Astrocyte of the hippocampus (primary cell): ENCODE measurements around the gene DLX4.

Source experiments
- DNase-seq: peaks from one replicate; pipeline ENCODE4 v3.0.0; 2011; ENCODE audit warnings: low read depth, low spot score

The DLX4 gene

DNA sequence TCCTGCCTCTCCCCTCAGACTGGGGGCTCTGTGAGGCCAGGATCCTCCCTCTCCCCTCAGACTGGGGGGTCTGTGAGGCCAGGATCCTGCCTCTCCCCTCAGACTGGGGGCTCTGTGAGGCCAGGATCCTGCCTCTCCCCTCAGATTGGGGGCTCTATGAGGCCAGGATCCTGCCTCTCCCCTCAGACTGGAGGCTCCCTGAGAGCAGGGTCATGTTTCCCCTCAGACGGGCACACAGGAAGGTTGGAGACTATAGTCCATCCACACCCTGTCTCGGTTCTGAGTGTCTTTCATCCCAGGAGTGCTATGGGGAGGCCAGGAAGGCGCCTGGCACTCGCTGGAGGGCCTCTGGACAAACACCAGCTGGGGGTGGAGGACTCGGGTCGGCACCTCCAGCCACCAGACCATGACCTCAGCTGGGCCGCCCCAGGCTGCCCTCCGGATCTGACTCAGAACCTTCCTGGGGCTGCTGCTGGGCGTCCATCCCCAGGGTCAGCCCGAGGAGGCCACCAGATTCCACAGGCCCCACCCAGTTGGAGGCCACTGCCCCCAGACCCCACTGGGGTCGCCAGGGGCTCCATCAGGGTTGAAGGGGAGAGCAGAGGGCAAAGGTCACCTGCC is 21.9 kb upstream of the DLX4 start:
- DNase-seq = no peak

DNA sequence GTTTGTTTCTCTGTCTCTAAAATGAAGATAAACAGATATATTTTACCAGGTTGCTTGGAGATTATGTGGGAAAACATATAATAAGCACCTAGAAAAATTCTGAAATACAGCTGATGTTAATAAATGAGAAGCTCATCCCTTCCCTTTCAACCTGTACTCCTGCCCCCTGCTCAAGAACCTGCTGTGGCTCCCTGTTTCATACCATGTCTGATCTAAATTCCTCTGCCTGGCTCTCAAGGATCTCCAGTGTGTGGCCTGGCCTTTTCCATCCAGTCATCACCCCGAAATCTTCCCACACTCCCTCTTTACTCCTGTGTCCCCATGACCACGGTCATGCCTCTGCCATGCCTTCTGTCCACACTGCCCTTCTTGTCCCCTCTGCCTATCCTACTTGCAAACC is 19.4 kb upstream of the DLX4 start:
- no peak for DNase-seq

DNA sequence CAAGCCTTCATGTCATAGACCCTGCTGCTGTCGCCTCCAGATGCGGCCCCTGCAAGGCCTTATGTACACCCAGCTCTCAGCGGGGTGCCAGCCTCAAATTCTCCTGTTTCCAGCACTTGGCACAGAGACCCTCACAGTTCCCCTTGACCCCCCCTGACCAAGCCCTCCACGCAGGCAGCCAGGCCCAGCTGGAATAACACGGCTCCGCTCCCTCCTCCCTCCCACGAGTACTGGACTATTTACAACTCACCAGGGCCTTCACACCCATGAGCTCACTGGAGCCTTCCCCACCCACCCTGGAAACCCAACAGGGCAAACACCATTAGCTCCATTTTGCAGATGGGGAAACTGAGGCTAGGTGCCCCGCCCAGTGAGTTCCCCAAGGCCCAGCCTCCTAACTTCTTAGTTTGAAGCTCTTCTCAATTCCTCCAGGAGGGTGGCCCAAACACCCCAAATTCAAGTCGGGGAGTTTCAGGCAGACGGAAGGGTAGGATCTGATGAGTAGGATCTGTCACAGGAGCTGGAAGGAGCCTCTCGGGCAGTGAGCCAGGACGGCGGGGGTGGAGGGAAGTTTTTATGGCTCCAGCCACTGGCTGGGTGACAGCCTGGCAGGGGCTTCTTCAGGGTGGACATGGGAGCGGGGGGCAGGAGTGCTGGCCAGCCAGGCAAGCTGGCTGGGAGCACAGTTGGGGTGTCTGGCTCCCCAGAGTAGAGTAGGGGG is 17.5 kb upstream of the DLX4 start:
- DNase-seq = no peak

DNA sequence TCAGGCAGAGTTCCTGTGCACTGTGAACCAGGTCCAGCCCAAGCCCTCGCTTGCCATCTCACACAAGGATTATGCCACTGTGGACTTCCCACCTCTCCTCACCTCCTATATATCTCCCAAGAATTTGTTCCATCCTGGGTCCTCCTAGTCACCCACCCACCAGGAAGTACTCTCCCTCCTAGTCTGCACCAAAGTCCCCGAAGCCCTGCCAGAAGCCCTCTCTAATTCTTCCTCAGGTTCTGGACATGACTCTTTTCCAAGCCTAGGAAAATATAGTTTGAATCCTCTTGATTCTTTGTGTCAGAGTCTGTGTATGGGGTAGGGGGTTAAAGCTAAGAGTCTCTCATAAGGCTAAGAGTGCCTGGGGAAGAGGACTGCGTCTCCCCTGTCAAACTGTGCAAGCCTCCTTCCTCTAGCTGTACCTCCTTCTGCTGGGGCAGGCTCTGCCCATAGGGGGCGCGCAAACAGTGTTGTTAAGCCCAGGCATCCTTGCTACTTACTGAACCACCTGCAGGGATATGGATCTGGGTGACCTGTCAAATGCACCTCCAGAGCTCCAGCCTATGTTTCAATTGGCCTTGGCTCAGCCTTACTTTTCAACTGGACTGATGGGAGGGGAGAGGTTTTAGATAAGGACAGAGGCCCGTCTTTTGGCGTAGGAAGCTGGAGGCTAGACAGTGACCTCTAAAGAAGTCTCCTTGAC is 16.6 kb upstream of the DLX4 start:
- DNase-seq = peak; percentile 82

DNA sequence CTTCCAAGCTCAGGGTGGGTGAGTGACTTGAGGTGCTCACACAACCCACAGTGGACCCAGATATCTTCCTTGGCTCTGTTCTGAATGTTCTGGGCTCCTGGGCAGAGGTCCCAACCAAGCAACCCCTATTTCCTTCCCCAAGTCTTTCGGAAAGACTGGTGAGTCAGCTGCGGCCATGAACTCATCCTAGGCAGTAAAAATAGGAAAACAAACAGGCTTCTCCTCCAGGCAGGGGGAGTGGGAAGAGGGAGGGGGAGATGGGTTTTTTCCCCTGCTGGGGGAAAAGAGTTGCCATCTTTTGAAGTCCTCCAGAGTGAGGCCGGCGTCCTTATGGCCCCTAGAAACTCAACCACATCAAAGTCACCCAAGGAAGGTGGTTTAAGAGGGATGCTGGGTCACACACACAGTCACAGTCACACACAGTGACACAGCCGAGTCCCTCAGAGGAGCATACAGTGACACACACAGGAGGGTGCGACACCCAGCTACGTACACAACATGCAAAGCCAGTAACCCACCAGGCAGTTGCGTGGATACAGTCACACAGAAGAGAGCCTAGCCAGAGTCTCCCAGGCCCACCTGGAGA is 16.0 kb upstream of the DLX4 start:
- DNase-seq = peak; percentile 60

DNA sequence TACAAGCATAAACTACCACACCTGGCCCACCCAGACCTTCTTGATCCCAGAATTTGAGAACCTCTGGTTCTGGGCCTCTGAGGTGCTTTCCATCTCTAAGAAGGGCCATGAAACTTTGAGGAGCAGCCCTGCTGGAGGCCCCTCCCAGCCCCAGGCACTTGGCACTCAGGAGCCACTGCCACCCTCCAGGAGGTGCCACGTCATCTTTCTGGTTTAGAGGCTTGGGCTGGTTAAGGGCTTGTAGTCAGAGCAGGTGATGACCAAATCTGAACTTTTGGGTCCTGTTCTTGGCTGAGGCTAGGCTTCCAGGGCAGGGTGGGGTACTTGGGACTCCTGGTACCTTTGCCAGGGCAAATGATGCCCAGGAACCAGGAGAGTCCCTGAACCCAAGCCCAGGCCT is 13.8 kb upstream of the DLX4 start:
- DNase-seq = no peak

DNA sequence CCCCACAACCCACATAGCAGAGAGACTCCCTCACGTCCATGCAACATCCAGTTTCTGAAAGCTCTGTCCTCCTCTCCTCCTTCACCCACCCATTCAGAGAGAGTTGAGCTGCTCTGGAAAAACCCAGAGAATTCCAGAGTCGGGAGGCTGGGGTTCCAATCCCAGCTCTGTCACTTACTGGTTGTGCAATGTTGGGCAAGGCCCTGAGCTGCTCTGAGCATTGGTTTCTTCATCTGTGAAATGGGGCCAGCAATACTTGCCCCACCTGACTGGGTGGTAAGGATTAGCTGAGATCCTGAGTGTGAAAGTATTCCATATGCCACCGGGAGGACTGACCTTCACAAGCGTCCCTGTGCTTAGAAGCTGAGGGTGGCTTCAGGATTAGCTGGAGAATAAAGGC is 12.2 kb upstream of the DLX4 start:
- DNase-seq = no peak

DNA sequence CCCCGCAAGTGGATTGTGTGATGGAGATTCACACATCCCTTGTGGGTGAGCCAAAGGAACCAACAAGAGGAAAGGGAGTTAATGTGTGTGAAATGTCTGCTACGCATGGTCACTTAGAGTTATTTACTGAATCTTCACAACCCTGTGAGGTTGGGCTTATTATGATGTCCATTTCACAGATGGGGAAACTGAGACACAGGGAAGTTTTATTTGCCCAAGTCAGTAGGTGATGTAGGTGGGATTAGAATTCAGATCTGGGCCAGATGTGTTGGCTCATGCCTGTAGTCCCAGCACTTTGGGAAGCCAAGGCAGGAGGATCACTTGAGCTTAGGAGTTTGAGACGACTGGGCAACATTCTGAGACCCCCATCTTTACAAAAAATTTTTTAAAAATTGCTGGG is 11.6 kb upstream of the DLX4 start:
- no peak for DNase-seq

DNA sequence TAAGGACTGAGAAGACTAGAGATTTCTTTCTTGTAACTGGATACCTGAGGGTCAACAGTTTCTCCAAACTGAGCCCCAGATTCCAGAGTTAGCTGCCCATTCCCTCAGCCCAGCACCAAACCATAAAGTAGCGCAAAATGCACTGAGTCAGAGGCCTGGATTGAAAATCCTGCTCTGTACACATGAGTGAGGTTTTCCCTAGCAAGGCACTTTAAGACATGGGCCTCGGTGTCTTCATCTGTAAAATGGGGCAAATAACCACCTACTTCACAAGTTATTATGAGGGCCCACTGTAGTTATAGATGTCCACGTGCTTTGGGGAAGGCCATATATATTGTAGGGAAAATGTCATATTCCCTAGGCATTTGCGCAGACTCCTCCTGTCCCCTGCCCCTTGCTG is 10.3 kb upstream of the DLX4 start:
- no peak for DNase-seq

DNA sequence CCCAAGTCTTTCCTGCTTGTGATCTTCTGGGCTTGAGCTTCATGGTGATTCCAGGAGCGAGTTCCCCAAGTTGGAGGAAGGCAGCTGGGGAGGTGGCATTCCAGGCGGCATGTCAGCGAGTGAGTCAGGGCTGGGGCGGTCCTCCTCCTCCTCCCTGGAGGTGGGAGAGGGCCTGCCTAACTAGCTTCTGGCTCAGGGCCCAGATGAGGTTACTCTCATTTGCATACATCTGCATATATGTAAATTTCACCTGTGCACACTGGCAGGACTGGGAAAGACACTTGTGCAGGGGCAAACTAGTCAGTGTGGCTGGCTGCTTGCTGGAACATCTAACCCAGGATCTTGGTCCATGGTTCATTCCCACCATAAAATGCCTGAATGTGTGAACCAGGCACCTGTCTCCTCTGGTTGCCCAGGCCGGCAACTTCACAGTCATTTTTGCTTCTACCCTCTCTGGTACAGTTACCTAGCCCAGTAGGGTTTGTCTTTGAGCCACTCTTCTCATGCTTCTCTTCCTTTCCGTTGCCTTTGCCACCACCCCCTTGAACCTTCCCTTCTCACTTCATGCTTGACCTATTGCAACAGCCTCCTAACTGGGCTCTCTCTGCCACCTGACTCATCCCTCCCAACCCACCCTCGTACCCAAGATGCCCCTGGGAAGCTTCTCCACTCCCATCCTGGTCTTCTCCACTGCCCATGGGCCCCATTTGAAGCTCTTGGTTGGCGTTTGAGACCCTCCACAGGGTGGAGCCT is 9.6 kb upstream of the DLX4 start:
- DNase-seq = peak; percentile 81

DNA sequence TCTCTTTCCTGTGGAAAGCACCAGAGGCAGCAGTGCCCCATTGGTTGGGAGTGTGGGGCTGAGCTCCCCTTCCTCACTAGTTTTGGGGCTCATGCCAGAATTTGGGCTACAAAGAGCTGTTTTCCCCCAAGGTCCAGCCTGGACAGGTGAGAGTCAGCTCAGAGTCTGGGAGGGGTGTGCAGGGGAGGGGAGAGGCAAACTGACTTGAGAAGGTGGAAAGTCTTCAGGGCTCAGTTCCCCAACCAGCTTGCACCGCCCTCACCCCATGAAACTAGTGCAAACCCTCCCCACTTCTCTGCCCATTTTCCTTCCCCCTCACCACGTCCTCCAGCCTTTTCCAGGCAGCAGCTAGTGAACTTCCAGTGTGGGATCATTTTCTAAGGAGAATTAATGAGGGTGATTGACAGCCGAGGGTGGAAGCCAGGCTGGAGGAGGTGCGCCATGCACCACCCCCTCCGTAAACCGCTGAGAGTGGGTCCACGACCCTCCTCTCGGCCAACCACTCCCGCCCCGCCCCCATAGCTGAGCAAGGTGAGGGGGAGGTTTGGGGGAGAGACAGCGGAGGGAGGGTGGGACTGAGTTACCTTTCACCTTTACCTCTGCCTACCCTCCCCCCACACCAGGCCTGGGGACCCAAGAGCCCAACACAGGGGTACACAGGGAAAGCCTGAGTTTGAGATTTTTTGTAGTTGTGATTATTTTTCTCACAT is 6.2 kb upstream of the DLX4 start:
- no peak for DNase-seq

DNA sequence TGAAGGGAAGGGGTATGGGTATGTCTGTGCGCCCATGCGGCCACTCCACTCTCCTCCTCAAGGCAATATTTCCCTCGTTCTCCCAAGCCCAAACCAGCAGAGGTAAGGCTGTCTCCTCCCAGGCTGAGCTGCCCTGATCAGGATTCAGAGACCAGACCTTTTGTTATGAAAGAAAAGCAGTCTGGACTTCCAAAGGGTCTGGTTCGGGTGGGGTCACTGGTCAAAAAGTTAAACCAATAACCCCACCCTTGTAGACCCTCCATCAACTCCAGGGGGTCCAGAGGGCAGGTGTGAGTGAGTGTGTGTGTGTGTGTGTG is 5.7 kb upstream of the DLX4 start:
- DNase-seq = no peak

DNA sequence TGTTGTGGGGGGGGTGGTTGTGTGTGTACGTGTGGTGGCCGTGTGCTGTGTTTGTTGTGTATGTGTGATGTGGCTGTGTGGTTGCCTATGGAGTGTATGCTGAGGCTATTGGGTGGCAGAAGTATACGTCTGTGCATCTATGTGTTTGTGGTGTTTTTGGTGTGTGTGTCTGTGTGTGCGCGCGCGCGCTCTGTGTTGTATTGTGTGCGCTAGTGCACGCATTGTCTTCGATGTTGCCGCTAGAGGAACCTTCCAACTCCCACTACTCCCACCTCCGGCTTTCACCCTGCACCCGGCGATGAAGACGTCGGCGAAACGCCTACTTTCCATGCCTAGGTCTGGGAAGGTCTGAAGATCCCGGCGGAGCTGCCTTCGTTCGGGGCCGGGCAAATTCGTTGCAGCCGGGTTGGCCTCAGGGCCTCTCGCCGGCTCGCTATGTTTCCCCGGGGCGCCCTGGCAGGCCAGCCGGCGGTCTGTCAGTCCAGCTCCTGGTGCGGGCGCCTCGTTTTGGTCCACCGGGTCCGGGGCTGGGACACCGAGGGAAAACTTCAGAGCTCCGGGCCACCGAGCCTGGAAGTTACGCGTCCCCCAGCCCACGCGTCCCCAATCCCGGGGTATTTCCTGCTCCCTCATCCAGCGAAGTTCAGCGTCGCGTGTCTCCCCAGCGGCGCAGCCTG is 5.2 kb upstream of the DLX4 start:
- DNase-seq = peak; percentile 44

DNA sequence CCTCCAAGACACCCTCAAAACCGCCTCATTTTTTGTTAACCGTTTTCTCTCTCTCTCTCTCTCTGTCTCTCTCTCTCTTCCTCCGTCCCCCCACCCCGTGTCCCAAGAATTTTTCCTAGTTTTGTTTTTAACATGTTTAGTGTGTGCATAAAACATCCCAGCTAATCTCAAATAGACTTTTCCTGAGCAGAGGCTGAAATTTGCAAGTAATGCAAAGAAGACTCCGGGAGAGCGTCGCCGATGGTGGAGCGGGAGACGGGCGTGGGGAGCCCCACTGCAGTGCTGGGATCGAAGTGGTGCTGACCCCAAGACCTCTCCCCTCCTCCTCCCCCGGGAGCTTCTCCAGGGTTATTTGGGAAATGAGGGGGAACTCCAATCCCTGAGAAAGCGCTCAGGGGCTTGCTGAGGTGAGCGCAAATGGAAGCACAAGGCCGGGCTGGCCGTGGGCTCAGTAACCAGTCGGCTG is 4.7 kb upstream of the DLX4 start:
- no peak for DNase-seq

DNA sequence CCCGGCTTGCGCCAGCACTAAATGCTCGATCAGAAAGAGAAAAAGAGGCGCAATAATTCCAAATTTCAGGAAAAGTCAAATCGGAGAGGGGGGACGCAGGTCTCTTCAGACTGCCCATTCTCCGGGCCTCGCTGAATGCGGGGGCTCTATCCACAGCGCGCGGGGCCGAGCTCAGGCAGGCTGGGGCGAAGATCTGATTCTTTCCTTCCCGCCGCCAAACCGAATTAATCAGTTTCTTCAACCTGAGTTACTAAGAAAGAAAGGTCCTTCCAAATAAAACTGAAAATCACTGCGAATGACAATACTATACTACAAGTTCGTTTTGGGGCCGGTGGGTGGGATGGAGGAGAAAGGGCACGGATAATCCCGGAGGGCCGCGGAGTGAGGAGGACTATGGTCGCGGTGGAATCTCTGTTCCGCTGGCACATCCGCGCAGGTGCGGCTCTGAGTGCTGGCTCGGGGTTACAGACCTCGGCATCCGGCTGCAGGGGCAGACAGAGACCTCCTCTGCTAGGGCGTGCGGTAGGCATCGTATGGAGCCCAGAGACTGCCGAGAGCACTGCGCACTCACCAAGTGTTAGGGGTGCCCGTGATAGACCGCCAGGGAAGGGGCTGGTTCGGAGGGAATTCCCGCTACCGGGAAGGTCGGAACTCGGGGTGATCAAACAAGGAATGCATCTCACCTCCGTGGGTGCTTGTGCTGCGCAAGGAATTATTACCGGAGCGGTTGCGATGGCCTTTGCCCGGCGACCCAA is 4.0 kb upstream of the DLX4 start:
- no peak for DNase-seq

DNA sequence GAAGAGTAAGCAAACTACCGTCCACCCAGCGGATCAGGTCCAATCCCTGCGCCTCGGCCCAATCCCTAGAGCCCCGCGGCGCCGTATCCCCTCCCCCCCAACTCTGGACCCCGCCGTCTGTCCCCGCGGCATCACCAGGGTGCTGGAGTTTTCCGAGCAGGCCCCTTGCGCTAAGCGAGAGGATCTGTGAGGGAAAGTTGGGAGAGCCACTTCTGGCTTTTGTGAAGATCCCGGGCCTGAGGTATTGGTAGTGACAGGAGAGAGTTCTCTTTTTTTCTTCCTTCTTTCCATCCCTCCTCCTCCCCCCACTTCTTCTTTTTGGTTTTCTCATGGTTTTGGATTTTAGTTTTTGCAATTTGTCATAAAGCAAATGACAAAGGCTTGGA is 3.5 kb upstream of the DLX4 start:
- DNase-seq = no peak

DNA sequence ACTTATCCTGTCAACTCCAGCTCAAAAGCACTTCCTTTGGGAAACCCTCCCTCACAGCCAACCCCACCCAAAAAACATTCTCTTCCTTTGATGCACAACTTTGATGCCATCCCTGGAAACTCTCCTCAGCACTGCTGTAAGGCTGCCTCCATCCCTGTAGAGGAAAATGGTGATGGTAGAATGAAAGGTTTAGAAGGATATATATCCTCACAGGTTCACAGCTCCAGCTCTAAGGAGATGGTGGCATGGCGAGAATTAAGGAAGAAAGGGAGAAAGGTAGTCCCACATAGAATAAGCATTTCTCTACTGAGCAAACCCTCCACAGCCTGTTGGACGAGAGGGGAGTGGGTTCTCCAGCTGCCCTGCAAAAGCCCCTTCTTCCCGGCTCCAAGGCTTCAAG is 2.2 kb upstream of the DLX4 start:
- DNase-seq = no peak

DNA sequence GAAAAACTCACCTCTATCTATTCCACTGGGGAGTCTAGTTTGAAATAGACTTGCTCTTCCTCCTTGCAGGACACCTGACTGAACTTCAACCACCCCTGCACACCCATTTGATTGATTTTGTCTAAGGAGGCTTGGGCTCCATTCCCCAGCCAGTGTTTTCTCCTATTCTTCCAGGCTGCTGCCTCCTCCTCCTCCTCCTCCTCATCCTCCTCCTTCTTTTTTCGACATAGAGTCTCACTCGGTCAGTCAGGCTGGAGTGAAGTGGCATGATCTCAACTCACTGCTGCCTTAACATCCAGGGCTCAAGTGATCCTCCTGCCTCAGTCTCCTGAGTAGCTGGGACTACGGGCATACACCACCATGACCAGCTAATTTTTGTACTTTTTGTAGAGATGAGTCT is 1.8 kb upstream of the DLX4 start:
- no peak for DNase-seq

DNA sequence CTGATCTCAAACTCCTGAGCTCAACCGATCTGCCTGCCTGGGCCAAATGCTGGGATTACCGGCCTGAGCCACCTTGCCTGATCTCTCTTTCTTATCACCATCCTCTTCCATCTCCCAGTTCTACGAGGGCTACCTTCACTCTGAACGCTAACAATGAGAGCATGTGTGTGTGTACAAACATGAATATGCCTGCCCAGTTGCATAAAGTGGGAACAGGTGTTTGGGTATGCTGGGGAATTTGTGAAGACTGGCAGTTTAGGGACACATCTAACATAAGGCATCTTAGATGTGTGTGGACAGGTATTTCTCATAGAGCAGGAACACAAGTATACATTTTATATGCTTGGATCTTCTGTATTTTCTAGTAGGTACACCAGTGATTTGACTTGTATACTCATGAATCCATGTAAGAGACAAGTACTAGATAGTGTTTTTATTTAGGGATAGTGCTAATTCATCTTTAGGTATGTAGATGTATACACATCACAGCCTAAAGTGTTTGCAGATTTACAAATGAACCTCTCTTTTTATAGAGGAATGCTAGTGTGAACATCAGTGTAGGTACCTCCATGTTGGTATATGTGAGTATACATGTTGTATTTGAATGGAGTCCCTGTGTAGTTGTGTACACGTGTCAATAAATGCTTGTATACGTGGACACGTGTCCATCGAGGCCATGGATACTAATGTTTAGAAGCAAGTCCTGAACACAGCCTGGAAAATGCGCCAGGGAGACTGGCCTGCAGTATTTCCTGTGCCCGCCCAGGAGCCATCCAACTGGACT is 1.2 kb upstream of the DLX4 start:
- DNase-seq = no peak
